Cerebellar cortex (tissue), 1 donor: ENCODE results near the gene CCDC91.
"Not testable (repeated sequence)": the region's sequence is repeated elsewhere in the genome, so short reads cannot be mapped to it uniquely, and the experiment has no call there.

Experiments used
- DNase-seq: peaks from one replicate; pipeline ENCODE4 v3.0.0-alpha.2; 2015; ENCODE audit warnings: low spot score

The CCDC91 gene

DNA sequence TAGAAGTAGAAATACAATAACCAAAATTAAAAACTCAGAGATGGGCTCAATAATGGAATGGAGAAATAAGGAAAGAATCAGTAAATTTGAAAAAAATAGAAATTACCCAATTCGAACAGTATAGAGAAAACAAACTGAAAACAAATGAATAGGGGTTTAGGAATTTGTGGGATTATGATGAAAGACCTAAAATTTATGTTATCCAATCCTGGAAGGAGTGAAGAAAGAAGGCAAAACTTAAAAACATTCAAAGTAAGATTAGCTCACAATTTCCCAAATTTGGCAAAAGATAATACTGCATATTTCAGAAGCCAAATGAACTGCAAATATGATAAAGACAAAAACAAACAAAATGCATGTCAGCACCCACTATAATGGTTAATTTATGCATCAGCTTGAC is 177.1 kb downstream of the CCDC91 start:
- no peak for DNase-seq

DNA sequence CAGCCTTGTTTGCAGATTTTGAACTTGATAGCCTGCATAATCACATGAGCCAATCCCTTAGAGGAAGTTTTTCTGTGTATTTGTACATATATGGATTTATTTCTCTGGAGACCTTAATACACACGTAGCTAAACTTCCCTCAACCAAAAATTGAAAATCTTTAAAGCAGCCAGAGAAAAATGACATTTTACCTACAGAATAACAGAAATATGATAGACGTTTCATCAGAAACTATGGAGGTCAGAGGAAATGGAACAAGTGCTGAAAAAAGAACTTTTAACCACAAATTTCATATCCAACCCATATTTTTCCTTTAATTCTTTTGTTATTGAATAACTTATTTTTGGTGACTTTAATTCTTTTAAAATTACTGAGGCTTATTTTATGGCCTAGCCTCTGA is 177.7 kb downstream of the CCDC91 start:
- no peak for DNase-seq

DNA sequence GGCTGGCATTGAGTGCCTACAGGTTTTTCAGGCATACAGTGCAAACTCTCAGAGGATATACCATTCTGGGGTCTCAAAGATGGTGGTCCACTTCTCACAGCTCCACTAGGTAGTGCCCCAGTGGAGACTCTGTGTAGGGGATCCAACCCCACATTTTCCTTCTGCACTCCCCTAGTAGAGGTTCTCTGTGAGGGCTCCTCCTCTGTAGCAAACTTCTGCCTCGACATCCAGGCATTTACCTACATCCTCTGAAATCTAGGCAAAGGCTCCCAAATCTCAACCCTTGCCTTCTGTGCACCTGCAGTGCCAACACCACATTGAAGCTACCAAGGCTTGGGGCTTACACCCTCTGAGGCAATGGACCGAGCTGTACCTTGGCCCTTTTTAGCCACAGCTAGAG is 179.2 kb downstream of the CCDC91 start:
- no peak for DNase-seq

DNA sequence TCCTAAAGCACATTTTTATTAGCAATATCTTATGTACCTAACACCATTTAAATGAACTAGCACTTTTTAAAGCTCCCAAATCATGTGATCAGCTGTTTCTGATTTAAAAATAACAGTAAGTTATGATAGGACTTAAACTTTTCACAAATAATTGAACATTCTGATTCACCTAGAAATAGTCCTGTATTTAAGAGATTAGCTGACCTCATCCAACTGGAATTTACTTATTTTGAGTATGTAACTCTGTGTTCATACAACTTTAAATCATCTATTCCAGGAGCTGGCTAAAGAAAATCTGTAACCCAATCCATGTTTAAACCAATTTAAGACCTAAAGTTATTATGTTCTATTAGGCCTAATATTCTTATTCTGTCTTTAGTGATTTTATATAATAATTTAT is 184.3 kb downstream of the CCDC91 start:
- no peak for DNase-seq

DNA sequence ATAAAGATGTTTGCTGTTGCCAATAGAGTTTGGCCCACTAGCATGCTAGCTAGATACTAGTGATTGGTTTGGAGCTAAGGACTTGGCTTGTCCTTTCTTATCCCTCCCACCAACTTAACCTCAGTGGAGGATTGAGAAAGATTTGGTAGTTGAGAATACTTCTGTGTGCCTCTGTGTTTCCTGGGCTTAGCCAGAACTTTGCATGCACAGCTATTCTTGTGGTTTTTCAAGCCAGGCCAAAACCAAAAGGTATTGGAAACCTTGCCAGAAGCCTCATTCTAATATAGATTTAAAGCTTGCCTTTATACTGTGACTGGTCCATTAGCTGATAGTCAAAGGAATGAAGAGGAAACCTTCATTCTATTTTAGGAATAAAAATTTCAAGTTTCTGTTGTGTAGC is 188.5 kb downstream of the CCDC91 start:
- DNase-seq: no peak

DNA sequence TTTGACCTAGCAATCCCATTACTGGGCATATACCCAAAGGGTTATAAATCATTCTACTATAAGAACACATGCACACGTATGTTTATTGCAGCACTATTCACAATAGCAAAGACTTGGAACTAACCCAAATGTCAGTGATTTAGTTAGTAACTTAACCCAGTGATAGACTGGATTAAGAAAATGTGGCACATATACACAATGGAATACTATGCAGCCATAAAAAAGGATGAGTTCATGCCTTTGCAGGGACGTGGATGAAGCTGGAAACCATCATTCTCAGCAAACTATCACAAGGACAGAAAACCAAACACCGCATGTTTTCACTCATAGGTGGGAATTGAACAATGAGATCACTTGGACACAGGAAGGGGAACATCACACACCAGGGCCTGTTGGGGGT is 189.5 kb downstream of the CCDC91 start:
- not testable (repeated sequence) for DNase-seq

DNA sequence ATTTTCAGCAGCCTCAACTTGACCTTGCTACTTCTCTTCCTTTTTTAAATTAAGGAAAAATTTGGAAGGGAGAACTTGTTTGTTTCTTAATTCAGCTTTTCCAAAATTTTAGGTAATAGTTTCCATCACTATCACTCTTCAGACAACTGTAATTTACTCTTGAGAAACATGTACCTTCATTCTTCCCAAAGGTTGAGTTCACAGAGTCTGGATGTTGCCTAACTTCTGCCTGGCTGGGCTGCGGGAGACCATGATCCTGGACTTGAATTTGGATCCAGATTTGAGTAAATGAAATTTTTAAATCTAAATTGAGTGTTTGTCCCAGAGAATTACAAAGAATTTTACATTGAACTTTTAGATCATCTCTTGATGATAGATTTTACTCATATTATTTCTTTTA is 193.1 kb downstream of the CCDC91 start:
- no peak for DNase-seq

DNA sequence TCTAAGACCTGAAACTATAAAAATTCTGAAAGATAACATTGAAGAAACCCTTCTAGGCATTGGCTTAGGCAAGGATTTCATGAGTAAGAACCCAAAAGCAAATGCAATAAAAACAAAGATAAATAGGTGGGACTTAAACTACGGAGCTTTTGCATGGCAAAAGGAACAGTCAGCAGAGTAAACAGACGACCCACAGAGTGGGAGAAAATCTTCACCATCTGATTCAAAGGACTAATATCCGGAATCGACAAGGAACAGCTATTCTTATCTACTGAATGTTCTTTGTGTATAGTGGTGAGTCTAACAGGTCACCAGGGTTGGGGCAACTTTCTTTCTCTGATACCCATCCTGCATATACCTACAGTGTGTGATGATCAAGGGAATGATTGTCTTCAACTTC is 198.6 kb downstream of the CCDC91 start:
- no peak for DNase-seq

DNA sequence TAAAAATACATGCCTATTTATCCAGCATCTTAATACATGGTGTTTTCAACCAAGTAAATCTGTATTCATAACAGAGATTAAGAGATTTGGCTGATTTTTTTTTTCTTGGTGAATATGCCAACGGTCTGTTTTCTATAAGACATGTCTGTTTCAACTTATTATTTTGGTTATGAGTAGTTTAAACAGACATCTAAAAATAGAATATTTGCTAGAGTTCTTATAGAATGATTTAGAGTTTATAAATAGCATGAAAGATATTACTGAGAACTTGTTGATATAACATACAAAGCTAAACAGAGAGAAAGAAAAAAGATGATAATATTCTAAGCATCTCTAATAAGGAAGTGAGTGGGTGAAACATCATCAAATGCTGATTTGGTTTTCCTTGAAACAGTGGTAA is 199.9 kb downstream of the CCDC91 start:
- no peak for DNase-seq

DNA sequence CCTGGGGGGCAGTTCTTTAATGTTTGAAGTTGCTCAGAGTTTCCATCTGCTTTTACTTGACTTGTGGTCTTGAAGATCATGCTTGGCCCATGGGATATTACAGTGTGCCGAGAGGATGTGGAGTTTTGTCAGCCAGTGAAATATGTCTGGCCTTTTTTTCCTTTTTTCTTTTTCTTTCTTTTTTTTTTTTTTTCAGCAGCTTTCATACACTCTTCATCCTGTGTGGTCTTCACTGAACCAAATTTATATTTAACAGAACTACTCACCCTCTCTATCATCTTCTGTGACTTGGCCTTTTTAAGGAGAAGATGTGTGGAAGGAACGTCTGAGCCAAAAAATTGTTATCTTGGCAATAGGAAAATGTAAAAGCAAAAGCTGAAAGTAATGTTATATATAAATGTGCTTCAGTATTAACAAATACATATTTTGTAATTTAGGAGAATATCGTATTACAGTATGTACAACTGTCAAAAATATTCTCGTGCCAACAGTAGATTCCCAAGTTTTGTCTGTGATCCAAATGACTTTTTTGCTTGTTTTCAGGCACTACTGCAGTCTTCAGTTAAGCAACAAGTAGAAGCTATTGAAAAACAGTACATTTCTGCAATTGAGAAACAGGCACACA is 200.6 kb downstream of the CCDC91 start:
- no peak for DNase-seq

DNA sequence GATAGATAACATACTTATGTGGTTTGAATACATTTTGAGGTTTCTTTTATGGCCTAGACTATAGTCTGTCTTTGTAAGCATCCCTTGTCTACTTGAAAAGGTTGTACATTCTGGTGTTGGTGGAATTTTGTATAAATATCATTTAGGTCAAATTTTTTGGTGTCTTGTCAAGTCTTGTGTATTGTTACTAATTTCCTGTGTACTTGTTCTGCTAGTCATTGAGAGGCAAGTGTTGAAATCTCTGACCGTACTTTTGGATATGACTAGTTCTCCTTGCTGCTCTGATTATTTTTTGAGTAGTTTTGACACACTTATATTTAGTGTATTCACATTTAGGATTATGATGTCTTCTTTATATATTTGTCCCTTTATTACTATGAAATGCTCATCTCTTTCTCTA is 219.6 kb downstream of the CCDC91 start:
- DNase-seq: no peak

DNA sequence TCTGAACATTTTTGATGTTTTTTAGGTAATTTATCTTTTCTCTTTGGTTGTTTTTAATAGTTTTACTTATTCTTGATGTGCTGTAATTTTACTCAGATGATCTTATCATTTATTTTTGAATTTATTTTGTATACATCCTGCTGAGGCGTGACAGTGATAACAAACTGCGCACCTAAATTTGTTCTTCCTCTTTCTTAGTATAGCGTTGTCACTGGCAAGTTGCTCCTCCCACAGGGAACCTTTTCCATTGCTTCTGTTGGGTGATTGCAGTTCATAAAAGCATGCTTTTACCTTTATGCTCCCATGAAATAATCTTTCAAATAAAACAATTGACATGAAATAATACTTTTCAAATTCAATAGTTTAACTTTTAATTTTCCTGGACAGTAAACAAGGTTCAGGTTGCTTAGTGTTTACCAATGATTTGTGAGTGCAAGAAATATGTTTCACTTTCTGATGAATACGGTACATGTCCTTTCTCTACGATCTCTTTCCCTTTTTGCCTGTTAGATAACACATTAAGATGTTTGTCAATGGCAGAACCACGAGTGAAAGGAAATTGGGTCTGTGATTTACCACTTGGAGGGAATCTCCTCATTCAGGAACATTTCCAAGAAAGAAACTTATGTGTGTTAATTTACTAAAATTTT is 223.3 kb downstream of the CCDC91 start:
- DNase-seq: no peak

DNA sequence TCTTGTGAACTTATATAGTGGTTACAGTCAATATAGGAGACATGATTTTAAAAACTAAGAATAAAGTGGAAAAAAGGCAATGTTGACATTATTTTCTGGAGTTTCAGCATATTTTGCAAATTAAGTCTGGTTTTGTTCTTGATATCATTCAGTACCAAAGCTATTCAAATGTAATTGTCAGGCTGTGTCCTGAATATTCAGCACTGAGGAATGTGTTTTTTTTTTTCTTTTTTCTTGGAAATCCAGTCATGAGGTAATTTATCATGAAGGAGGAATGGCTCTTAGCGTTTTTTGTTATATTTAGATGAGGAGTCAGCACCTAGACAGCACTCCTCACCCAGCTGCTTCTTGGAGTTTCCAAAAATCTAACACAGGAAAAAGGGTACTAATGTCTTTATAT is 225.5 kb downstream of the CCDC91 start:
- no peak for DNase-seq

DNA sequence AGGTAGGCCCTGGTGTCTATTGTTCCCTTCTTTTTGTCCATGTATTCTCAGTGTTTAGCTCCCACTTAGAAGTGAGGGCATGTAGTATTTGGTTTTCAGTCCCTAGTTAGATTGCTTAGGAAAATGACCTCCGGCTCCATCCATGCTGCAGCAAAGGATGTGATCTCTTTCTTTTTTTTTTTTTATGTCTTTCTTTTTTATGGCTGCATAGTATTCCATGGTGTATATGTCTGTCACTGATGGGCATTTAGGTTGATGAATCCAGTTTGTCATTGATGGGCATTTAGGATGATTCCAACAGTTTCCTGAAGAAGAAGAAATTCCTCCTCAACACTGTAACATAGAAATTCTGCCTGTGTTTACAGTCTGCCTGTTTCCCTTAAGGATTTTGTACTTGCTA is 231.1 kb downstream of the CCDC91 start:
- DNase-seq: no peak

DNA sequence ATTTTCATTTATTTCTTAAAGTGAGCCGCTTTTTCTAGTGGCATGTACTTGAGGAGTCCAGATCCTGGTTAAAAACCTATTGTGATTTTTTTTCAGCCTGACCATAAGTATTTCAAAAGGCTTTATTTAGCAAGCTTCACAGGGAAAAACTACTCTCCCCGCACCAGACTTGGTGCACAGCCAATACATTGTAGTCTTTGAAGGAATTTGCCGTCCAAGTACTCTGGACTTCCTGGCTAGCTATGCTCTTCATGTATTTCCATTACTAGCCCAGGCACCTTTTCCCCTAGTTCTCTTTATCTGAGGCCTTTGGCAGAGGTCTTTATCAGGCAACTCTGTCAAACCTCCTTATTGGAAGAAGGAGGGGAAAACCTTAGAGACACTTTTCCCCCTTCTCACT is 234.7 kb downstream of the CCDC91 start:
- DNase-seq: no peak

DNA sequence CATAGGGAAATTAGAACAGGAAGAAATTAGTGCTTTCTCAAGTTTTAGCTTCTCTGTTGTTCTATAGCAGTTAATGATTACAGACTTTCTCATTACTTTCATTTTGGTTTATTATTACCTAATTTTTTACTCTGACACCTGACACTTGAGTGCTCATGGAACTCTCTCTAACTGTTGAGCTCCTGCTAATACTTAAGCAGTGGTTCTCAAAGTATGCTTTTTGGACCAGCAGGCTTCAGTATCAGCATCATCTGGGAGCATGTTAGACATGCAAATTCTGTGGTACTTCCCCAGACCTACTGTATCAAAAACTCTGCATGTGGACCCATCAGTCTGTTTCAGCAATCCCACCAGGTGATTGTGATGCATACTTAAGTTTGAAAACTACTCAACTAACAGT is 235.3 kb downstream of the CCDC91 start:
- no peak for DNase-seq

DNA sequence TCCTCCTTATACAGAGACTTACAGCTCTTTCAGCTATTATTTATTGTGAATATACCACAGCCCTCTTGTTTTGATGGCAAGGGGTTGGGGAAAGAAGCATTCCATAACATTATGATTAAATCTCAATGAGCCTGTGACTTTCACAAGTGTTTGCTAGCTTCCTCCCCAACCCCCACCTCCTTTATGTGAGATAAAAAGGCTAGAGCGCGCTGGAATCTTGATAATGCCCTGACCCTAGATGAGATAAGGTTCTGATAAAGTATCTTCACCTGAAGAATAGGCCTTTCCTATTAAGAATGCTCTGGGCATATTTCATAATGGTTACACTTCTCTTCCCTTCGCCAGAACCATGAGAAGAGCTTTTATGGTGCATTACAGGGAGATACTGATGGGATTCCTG is 236.8 kb downstream of the CCDC91 start:
- no peak for DNase-seq

DNA sequence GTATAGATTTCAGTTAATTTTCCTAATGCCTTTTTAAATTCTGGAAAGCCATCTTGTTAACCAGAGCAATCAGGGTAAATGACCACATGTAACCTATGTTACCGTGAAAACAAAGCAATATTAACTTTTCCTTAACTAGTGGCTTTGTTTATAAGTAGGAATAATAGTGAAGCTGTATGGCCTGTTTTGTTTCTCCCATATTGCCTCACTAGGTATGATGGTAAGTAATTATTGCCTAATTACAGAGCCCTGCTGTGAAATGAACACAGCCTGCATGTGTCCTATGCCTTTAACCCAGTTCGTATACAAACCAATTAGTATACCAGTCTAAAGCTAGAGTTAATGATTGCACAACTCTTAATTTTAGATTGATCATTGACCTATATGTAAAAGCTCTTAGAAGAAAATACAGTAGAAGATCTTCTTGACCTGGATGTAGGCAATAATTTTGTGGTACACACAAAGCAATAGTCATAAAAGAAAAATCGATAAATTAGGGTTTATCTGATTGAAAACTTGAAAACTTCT is 249.9 kb downstream of the CCDC91 start:
- DNase-seq: no peak

DNA sequence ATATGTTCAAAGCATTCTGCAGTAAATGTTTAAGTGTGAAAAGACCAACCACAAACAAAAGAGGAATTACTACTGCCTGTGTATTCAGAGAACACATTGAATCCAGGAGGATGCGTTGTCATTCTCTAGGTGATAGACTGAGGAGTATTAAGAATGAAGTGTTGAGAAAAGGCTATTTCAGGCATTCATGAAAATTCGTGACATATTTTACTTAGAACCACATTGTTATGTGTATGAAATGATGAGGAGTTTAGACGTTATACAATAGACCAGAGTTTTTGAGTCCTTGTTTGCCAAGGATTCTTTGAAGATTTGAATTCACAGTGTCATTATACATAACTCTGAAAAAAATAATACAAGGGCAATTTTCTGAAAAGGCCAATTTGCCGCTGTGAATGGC is 251.8 kb downstream of the CCDC91 start:
- no peak for DNase-seq

DNA sequence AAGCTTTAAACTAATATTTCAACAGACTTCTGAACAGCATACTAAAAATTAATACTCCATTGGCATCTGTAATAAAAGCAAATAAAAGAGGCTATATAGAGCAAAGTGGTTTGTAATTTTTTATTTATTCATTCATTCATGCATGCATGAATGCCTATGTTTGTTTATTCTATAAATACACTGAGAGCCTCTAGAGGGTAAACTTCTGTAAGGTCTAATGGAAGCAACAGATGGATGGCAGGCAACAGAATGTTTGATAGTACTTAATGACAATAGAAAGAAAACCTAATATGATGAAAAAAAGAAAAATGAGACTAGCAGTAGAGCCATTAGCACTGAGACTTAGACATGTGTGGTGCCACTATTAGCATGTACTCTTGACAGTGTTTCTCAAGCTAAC is 253.1 kb downstream of the CCDC91 start:
- no peak for DNase-seq

DNA sequence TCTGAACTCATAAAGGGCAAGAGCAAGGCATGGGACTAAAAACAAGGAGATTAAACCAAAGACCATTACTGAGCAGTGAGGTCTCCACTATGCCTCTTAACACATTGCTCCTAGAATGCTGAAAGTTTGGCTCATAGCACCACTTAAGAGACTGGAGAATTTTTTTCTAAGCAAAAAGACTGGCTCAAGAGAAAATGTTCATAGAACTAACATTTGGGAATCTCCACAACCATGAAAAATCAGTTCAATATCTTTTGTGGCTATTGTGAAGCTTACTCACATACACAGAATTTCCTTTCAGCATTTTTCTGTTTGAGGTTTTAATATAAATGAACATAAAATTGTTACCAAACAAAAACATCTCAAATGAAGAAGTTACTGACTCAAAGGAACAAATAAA is 255.8 kb downstream of the CCDC91 start:
- DNase-seq: no peak

DNA sequence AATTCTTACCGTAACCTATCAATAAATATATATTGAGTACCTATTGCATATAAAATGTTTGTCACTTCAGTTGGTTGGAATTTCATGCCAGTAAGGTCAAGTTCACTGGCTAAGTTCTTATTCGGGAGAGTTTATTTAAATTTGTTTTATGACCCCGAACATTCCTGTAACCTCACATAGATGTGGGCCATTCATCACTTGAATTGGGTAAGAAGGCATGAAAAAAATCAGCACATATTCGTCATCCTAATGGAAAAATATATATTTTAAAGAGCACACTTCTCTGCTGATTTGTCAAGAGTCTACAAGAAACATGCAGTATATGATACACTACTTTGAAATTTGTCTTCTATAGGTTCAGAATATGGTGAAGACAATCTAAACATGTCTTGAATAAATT is 263.4 kb downstream of the CCDC91 start:
- DNase-seq: no peak

DNA sequence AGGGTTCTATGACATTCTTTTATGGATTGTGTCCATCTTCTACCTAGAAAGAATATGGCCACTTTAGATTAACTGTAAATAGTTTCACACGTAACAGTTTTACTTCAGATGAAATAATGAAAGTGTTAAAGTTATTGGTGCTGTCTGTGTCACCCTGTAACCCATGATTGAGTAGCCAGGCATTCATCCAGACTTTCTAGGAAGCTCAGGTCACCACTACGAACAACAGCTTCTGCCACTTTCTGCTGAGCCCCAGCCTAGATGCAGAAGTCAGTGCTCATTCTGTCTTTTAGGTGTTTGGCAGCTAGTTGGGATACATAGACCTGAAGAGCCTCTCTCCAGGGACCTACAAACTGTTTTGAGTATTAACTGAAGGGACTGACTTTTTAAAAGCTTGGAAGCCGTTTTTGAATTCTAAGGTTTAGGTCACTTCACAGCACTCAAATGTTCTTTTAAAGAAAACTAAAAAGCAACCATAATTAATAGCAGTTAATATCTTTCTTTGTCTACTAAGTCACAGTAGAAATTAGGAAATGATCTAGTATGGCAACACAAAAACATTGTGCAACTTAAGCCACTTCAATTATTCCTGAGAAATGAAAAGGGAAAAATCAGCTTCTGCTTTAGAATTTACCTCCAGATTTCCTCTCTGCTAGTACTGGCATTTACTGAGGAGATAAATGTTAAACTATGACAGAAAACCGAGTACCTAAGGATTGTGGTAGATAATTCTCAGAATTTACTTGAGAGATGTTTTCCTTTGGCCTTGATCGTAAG is 266.9 kb downstream of the CCDC91 start:
- no peak for DNase-seq
